A673 (cell line): ENCODE data around the gene COLEC12.

Experiments
- CTCF ChIP-seq: fragments of 300-800, 200-600 bp; sonication (generic); conservative IDR thresholded peaks from 2 replicates; pipeline ENCODE4 v1.5.1; 2017; ENCODE audit warnings: low read depth, mild to moderate bottlenecking, antibody characterized with exemption, low read length, moderate library complexity, mixed read lengths
- EZH2 ChIP-seq: fragments of 200-600 bp; sonication (generic); IDR thresholded peaks from 2 replicates; pipeline ENCODE4 v1.6.1; 2017; ENCODE audit warnings: borderline replicate concordance, low read depth, mild to moderate bottlenecking, mixed read lengths, antibody characterized with exemption, low read length; ENCODE audit not compliant: poor library complexity, severe bottlenecking

- TF ChIP-seq EZH2: no peak
- no peak for TF ChIP-seq CTCF
These were observed 144.8 kb downstream of the COLEC12 start for GRCh38 chr18:355678-356077.
